Measurements from ENCODE around the gene DSG3.
"Not testable (repeated sequence)": the region's sequence is repeated elsewhere in the genome, so short reads cannot be mapped to it uniquely, and the experiment has no call there.

The DSG3 gene

DNA sequence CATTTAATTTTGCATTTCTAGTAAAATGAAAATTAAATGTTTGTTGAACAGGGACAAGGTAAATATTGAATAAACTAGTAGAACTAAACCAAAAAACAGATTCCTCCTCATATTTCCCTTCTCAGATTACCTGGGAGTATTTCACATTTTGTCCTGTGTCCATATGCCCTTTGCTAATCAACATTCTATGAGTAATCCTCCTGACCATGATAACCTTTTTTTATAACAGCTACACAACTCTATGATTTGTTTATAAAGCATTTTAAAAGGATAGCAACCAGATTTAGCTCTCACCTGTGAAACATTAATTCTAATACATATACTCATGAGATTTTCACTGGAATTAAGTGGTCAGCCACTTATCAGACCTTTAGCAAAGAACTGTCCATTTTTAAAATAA, 43.3 kb downstream of the DSG3 start:
- no peak for DNase-seq (ENCODE audit: low read depth in 2 of 2, low spot score in 1 of 2)

DNA sequence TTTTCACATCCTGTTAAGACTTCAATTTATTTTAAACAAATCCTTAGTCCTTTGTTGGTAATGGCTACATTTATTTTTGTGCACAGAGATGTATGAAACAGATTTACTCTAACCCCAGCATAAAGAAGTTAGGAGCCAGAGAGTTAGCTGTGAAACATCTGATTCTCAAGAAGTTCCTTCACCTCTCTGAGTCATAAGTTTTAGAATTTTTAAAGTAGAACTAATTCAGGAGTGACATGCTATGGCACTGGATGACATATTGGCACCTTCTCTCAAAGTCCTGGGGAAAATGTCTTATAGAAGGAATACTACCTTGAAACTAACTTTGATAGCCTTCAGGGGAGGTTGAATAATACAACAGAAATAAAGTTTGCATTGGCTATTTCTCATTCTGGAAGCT, 44.0 kb downstream of the DSG3 start:
- no peak for DNase-seq (ENCODE audit: low read depth in 2 of 2, low spot score in 1 of 2)

DNA sequence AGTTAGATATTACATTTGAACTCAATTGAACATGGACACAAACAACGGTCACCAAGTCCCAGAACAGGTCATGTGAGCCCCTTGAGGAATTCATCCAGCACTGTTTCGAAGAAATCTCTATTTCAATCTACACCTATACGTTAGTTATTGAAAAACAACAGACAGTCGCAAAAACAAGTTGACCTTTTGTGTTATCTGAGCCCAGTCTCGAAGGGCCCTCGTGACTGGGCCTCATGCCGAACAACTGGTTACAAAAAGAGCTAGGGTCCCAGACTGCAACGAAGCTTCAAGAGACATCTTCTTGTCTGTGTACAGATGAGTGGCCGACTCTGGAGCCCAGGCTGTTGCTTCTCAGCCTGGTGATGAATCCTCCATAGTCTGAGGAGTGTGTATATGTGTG, 45.1 kb downstream of the DSG3 start:
- DNase-seq (ENCODE audit: low read depth in 2 of 2, low spot score in 1 of 2): no peak

DNA sequence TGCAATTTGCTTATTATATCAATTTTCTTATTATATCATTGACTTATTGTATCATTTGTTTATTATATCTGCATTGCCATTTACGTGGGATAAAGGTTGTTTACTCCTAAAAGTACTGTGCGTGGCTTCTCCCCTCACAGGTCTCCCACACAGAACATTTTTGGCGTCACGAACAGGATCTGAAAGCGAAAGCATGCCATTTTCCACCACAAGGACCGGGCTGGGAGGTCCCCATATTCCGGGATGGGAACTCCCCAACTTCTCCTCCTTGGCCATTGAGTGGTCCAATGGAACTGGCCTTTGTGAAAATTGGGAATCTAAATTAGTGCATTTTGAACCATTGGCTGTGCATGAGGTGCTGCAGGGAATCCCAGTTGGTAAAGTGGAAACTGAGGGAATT, 45.6 kb downstream of the DSG3 start:
- DNase-seq (ENCODE audit: low read depth in 2 of 2, low spot score in 1 of 2): no peak

- DNase-seq (ENCODE audit: low read depth in 2 of 2, low spot score in 1 of 2): no peak
Measured at GRCh38 chr18:31493941-31494340, 46.4 kb downstream of the DSG3 start.

DNA sequence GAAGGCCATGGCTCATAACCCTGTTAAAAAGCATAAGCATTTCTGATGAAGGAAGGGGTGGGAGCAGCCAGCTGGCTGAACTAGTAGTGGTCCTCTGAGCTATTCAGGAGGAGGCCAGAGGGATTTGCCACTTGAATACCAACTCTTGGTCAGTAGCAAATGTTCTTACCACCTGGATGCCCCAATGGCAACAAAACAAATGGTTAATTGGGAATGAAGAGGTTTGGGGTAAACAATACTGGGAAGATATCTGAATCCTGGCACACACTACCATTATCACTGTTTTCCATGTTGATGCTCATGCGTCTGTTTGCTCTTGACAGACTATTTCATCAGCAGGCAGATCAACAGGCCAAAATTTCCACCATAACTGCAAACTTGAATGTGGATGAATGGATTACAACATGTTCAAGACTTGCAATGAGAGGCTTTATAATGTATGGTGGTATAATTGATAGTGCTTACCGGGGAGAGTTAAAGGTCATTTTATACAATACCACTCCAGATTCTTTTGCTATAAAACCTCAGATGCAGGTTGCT, 47.2 kb downstream of the DSG3 start:
- not testable (repeated sequence) for DNase-seq (ENCODE audit: low read depth in 2 of 2, low spot score in 1 of 2)

GRCh38 chr18:31497404-31497835, 49.9 kb downstream of the DSG3 start:
- DNase-seq (ENCODE audit: low read depth in 2 of 2, low spot score in 1 of 2): no peak

GRCh38 chr18:31497836-31498573, 50.5 kb downstream of the DSG3 start, which contains the start of gene DSG2:
TSS of gene DSG2 (plus strand) at chr18:31498177. CDS start at chr18:31498252, 75 bp downstream.
- DNase-seq (ENCODE audit: low read depth in 2 of 2, low spot score in 1 of 2): no peak

- no peak for DNase-seq (ENCODE audit: low read depth in 2 of 2, low spot score in 1 of 2)
Measured at GRCh38 chr18:31498574-31499524, 51.3 kb downstream of the DSG3 start.

- DNase-seq (ENCODE audit: low read depth in 2 of 2, low spot score in 1 of 2): no peak
Measured at GRCh38 chr18:31500051-31500688, 52.6 kb downstream of the DSG3 start.

- DNase-seq (ENCODE audit: low read depth in 2 of 2, low spot score in 1 of 2): no peak
Measured at GRCh38 chr18:31503011-31503410, 55.5 kb downstream of the DSG3 start.

DNA sequence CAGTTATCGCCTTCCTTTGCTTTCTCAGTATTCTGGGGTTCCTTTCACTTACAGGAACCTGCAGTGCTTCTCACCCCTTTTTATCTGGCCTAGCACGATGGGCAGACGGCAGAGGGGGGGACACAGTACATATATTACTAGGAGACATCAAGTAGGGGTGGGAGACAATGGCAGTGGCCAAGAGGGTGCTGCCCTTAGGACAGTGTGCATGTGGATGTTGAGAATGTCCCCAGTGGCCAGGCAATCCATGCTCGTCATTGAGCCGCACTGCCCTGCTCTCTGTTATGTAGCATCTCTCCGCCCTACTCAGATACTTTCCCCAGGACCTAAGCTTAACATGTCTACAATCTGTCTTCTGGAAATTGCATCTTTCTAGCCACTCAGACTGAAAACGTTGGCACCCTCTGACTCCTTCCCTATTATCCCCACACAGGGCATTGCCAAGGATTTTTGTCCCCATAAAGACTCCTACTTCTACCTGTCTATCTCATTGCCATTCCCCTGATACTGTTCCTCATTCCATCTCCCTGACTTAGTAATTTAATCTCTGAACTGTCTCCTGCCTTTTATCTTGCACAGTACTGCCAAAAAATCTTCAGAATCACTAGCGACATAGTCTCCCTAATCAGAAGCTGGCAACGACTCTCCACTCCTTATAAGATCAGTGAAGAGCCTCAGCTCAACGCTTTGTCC, 57.1 kb downstream of the DSG3 start:
- no peak for DNase-seq (ENCODE audit: low read depth in 2 of 2, low spot score in 1 of 2)

DNA sequence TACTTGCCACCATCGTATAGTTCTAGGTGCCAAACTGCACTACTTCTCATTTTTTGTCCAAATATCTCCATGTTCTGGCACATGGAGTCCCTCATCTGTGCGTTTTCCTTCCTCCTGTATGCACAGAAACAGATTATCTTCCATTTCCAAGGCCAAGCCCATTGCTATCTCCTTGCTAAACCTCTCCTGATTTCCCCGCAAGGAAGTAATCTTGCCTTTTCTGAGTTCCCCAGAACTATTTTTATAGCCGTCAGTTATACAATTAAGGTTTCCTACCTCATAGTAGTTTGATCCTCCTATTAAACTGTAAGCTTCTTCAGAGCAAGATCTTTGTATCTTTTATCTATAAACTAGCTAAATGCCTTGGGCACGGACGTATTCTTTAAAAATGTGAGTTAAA, 57.6 kb downstream of the DSG3 start:
- DNase-seq (ENCODE audit: low read depth in 2 of 2, low spot score in 1 of 2): no peak

DNA sequence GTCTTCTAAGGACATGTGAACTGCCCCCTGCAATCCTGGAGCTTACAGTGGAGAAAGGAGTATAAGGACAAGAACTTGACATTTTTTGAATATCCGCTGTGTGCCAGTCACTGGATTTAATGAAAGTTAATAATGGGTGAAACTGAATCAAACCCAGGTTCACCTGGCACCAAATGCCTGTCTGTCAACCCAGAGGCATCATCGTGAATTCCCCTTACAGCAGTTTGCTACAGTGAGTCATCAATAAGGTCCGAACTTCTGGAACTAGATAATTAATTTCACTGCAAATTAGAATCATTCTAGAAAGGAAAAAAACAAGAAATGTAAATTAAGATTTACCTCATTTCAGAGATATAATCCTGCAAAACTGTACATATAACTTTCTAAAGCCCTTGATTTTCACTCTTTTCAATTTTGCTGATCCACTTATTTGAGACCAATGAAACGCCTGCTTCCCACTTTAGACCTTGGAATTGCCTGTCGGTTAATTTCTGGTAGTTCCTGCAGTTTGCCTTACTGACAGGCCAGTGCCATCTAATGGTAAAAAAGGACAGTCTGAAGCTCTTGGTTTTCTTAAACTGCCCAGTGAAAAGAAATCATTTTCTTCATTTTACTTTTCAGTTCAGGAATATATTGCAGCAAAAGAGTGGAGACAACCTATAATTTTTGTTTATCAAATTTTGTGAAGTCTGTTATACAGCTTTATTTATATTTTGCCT, 58.6 kb downstream of the DSG3 start:
- DNase-seq (ENCODE audit: low read depth in 2 of 2, low spot score in 1 of 2): no peak

DNA sequence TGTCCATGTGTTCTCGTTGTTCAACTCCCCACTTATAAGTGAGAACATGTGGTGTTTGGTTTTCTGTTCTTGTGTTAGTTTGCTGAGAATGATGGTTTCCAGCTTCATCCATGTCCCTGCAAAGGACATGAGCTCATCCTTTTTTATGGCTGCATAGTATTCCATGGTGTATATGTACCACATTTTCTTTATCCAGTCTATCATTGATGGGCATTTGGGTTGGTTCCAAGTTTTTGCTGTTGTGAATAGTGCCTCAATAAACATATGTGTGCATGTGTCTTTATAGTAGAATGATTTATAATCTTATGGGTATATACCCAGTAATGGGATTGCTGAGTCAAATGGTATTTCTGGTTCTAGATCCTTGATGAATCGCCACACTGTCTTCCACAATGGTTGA, 59.6 kb downstream of the DSG3 start:
- DNase-seq (ENCODE audit: low read depth in 2 of 2, low spot score in 1 of 2): not testable (repeated sequence)

- no peak for DNase-seq (ENCODE audit: low read depth in 2 of 2, low spot score in 1 of 2)
Measured at GRCh38 chr18:31508781-31509180, 61.2 kb downstream of the DSG3 start.

DNA sequence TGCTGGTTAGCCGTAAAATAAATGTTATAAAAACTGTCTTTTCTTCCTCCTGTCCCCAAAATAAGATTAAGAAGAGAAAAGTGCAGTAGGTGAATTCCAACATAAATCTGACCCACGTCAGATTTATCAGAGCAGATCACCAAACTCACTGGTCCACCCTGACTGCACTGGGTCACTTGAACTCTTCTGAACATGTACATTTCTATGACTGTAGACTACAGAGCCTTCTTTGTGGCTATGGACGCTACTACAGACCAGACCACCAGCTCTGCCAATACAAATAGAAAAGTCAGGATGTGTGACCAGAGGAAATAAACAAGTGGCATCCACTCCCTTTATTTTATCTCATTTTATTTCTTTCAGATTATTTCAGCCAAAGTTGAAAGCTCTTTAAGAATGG, 62.0 kb downstream of the DSG3 start:
- DNase-seq (ENCODE audit: low read depth in 2 of 2, low spot score in 1 of 2): no peak

GRCh38 chr18:31510319-31510718, 62.8 kb downstream of the DSG3 start:
- DNase-seq (ENCODE audit: low read depth in 2 of 2, low spot score in 1 of 2): no peak

DNA sequence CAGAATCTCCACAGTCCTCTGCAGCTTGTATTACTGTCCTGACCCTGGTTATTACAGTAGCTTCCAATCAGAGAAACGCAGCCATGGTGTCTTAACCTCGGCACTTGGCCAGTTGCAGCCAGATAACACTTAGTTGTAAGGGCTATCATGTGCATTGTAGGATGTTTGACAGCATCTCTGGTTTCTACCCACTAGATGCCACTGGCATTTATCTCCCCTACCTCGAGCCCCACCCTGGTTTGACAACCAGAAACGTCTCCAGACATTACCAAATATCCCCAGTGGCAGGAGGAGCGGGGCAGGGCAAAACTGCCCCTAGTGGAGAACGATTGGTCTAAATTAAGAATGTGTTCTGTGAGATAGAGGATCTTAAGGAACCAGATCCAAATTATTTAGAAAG, 63.6 kb downstream of the DSG3 start:
- DNase-seq (ENCODE audit: low read depth in 2 of 2, low spot score in 1 of 2): no peak

GRCh38 chr18:31512203-31512764, 64.7 kb downstream of the DSG3 start:
- DNase-seq (ENCODE audit: low read depth in 2 of 2, low spot score in 1 of 2): no peak
